ENCODE measurements around the gene PDCD4. TPM values are rescaled to one million over a fixed set of nuclear protein-coding genes. Genes with fewer than 3 reads are reported as not detected.
A peak's percentile ranks its signal among the peaks of the same experiment; 100 is the strongest.

Gene PDCD4
- polyA plus RNA-seq, 1 of the 3 experiments (the other 2 are of a cell fraction) = 23.3 TPM

DNA sequence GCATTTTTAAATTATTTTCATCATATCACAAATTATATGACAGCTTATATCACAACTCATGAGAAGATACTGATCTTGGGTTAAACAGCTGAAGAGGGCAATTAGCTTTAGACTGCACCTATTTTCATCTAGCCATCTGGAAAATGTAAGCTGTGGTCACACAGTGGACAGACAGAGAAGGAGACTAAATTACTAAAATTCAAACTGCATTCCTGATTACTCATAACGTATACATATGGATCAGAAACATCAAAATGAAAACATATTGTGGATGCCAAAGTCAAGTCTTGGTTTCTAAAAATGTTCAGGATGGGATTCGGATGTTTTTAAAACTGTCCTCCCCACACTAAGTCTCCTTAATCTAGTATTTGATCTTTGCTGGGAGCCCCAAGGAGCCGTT is 40.6 kb downstream of the PDCD4 start:
- Histone ChIP-seq H3K4me1 (ENCODE audit: control insufficient read depth in 1 of 2, insufficient read depth in 2 of 2, low read depth in 1 of 2, low read length in 1 of 2) (peaks cover 11 to 17% of the 10 kb centered on the region in 2 experiments; a peak in 3 of 4 replicates), H3K36me3 (replicated peaks in 1 of 2; ENCODE audit: control insufficient read depth in 1 of 2, insufficient read depth in 2 of 2, low read length in 1 of 2) (peaks cover 2 to 11% of the 10 kb centered on the region in 2 experiments), H3K9me2 (no peaks in the 10 kb centered on the region), H3K27ac (ENCODE audit: low read depth in 2 of 2, low read length in 1 of 2) (peak overlapping the region; percentile 77 to 86), H3K9me3 (no peaks in the 10 kb centered on the region), H3F3A (replicated peaks; ENCODE audit: insufficient read depth) (peaks cover 16% of the 10 kb centered on the region), H3K4me2 (peak overlapping the region; percentile 47; the same call in 1 of the 2 replicates), H4K20me1 (ENCODE audit: insufficient read depth) (peaks cover 8% of the 10 kb centered on the region; the same call in 1 of the 2 replicates), H3K4me3 (ENCODE audit: low read depth in 2 of 2, low read length in 1 of 2) (no peak overlapping the region; a peak in 2 of 4 replicates), H3K9ac (no peak overlapping the region), H3K79me2 (ENCODE audit: insufficient read depth) (peaks cover 4% of the 10 kb centered on the region; the same call in 1 of the 2 replicates), H3K27me3 (ENCODE audit: insufficient read depth) (no peaks in the 10 kb centered on the region), H2AFZ (ENCODE audit: low read depth) (no peak overlapping the region)
- 7% methylated on average over 3 of the region's 3 CpGs for WGBS (ENCODE audit: low lambda C conversion rate)
- CTCF ChIA-PET = interaction anchor here (1.0 to 2.8 kb wide), 3 partner anchors 14 to 232 kb away, joined by 3 to 13 read pairs (median 4); no protein-coding TSS in a partner anchor
- peak; percentile 42 for DNase-seq
- POLR2A ChIA-PET = no interaction called here
- peak; percentile 54; the same call in 1 of the 2 replicates for TF ChIP-seq RCOR1 (IDR thresholded peaks at IDR 0.05; ENCODE audit: low read length)
- no peak for TF ChIP-seq EZH2phosphoT487 (IDR thresholded peaks at IDR 0.05; ENCODE audit: borderline replicate concordance, low read depth)
- peak; percentile 63 to 87; a peak in 3 of 4 replicates for TF ChIP-seq EP300 (IDR thresholded peaks at IDR 0.05; ENCODE audit: borderline replicate concordance in 1 of 2, low read depth in 1 of 2, low read length in 1 of 2)
- peak; percentile 88 for TF ChIP-seq TEAD4 (IDR thresholded peaks at IDR 0.05; ENCODE audit: borderline replicate concordance, insufficient read depth)
- no peak for TF ChIP-seq GABPA (IDR thresholded peaks at IDR 0.05; ENCODE audit: low read depth)
- peak; percentile 72 for TF ChIP-seq NFIC (IDR thresholded peaks at IDR 0.05; ENCODE audit: borderline replicate concordance)
- no peak for TF ChIP-seq SMC3 (IDR thresholded peaks at IDR 0.05; ENCODE audit: low read depth, low read length)
- 0 out of 2 replicates have a peak, but pooled peaks have one; percentile 35 for TF ChIP-seq FOXM1 (IDR thresholded peaks at IDR 0.05; ENCODE audit: low read depth)
- TF ChIP-seq, protein P1, sequence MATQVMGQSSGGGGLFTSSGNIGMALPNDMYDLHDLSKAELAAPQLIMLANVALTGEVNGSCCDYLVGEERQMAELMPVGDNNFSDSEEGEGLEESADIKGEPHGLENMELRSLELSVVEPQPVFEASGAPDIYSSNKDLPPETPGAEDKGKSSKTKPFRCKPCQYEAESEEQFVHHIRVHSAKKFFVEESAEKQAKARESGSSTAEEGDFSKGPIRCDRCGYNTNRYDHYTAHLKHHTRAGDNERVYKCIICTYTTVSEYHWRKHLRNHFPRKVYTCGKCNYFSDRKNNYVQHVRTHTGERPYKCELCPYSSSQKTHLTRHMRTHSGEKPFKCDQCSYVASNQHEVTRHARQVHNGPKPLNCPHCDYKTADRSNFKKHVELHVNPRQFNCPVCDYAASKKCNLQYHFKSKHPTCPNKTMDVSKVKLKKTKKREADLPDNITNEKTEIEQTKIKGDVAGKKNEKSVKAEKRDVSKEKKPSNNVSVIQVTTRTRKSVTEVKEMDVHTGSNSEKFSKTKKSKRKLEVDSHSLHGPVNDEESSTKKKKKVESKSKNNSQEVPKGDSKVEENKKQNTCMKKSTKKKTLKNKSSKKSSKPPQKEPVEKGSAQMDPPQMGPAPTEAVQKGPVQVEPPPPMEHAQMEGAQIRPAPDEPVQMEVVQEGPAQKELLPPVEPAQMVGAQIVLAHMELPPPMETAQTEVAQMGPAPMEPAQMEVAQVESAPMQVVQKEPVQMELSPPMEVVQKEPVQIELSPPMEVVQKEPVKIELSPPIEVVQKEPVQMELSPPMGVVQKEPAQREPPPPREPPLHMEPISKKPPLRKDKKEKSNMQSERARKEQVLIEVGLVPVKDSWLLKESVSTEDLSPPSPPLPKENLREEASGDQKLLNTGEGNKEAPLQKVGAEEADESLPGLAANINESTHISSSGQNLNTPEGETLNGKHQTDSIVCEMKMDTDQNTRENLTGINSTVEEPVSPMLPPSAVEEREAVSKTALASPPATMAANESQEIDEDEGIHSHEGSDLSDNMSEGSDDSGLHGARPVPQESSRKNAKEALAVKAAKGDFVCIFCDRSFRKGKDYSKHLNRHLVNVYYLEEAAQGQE (IDR thresholded peaks at IDR 0.05; ENCODE audit: low read depth, low read length) = no peak
- TF ChIP-seq MXI1 (IDR thresholded peaks at IDR 0.05; ENCODE audit: low read depth, low read length) = no peak
- peak; percentile 72; the same call in 1 of the 2 replicates for TF ChIP-seq FOSL2 (IDR thresholded peaks at IDR 0.05; ENCODE audit: borderline replicate concordance, low read depth)
- no peak for TF ChIP-seq SIN3A (IDR thresholded peaks at IDR 0.05; ENCODE audit: borderline replicate concordance, low read depth, low read length)
- TF ChIP-seq JUND (IDR thresholded peaks at IDR 0.05) = peak; percentile 83
- TF ChIP-seq, protein P2, sequence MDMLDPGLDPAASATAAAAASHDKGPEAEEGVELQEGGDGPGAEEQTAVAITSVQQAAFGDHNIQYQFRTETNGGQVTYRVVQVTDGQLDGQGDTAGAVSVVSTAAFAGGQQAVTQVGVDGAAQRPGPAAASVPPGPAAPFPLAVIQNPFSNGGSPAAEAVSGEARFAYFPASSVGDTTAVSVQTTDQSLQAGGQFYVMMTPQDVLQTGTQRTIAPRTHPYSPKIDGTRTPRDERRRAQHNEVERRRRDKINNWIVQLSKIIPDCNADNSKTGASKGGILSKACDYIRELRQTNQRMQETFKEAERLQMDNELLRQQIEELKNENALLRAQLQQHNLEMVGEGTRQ (IDR thresholded peaks at IDR 0.05; ENCODE audit: borderline replicate concordance, low read depth, low read length) = no peak
- TF ChIP-seq TAF1 (IDR thresholded peaks at IDR 0.05; ENCODE audit: borderline replicate concordance, low read depth, low read length) = no peak
- TF ChIP-seq CHD2 (IDR thresholded peaks at IDR 0.05; ENCODE audit: low read length, partially characterized antibody) = peak; percentile 18
- TF ChIP-seq TCF12 (IDR thresholded peaks at IDR 0.05) = peak; percentile 99
- 0 out of 2 replicates have a peak, but pooled peaks have one; percentile 12 for TF ChIP-seq ELF1 (IDR thresholded peaks at IDR 0.05)
- no peak for TF ChIP-seq RFX5 (IDR thresholded peaks at IDR 0.05; ENCODE audit: low read length)
- TF ChIP-seq RAD21 (IDR thresholded peaks at IDR 0.05; ENCODE audit: low read length) = no peak
- peak; percentile 70; the same call in 1 of the 2 replicates for TF ChIP-seq POLR2AphosphoS5 (IDR thresholded peaks at IDR 0.05; ENCODE audit: low read depth, low read length)
- no peak for TF ChIP-seq USF1 (IDR thresholded peaks at IDR 0.05; ENCODE audit: borderline replicate concordance, low read depth)
- TF ChIP-seq, protein P3, sequence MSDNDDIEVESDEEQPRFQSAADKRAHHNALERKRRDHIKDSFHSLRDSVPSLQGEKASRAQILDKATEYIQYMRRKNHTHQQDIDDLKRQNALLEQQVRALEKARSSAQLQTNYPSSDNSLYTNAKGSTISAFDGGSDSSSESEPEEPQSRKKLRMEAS (IDR thresholded peaks at IDR 0.05; ENCODE audit: low read depth) = peak; percentile 41; the same call in 1 of the 2 replicates
- TF ChIP-seq NRF1 (IDR thresholded peaks at IDR 0.05; ENCODE audit: low read depth, low read length) = no peak
- TF ChIP-seq, protein P4, sequence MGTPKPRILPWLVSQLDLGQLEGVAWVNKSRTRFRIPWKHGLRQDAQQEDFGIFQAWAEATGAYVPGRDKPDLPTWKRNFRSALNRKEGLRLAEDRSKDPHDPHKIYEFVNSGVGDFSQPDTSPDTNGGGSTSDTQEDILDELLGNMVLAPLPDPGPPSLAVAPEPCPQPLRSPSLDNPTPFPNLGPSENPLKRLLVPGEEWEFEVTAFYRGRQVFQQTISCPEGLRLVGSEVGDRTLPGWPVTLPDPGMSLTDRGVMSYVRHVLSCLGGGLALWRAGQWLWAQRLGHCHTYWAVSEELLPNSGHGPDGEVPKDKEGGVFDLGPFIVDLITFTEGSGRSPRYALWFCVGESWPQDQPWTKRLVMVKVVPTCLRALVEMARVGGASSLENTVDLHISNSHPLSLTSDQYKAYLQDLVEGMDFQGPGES (IDR thresholded peaks at IDR 0.05; ENCODE audit: low read depth, low read length) = no peak
- TF ChIP-seq PBX3 (IDR thresholded peaks at IDR 0.05) = peak; percentile 93
- TF ChIP-seq FOXJ3 (CRISPR knock-in tag; IDR thresholded peaks at IDR 0.05) = no peak

All from SK-N-SH (cell line).